GM12864 (cell line): ENCODE measurements around the gene ADCK2.
"Not testable (repeated sequence)": the region's sequence is repeated elsewhere in the genome, so short reads cannot be mapped to it uniquely, and the experiment has no call there.

ENCODE experiments used
- DNase-seq: peaks from one replicate; pipeline ENCODE4 v3.0.0-alpha.2; 2011; ENCODE audit warnings: low read depth
- H3K4me3 ChIP-seq: 2 replicates; pipeline ENCODE4 v1.5.1; 2011; ENCODE audit warnings: mild to moderate bottlenecking, low read depth, low read length, control low read depth
- CTCF ChIP-seq: IDR thresholded peaks from 2 replicates; pipeline ENCODE4 v1.5.1; 2011; ENCODE audit warnings: low read depth, mild to moderate bottlenecking, moderate library complexity, low read length, control low read depth, inconsistent platforms; ENCODE audit errors: missing control alignments

ADCK2 gene

GRCh38 chr7:140672382-140673062 lies at the start of gene ADCK2:
TSS of gene ADCK2 (plus strand) at chr7:140672945. CDS start at chr7:140673331, 386 bp downstream.
- DNase-seq = no peak
- TF ChIP-seq CTCF = no peak
- H3K4me3 ChIP-seq = peak within 1 kb of the TSS; percentile 66

GRCh38 chr7:140623980-140624379 lies 48.8 kb upstream of the ADCK2 start:
- no peak for DNase-seq
- TF ChIP-seq CTCF = no peak
- no peak overlapping the region for H3K4me3 ChIP-seq

- no peak overlapping the region for H3K4me3 ChIP-seq
- no peak for TF ChIP-seq CTCF
- no peak for DNase-seq
These were observed 48.2 kb upstream of the ADCK2 start for GRCh38 chr7:140624392-140625191.

- DNase-seq = not testable (repeated sequence)
These were observed 47.6 kb upstream of the ADCK2 start for GRCh38 chr7:140625192-140625558.

GRCh38 chr7:140625908-140626868 lies 46.6 kb upstream of the ADCK2 start:
- no peak overlapping the region for H3K4me3 ChIP-seq
- no peak for DNase-seq
- no peak for TF ChIP-seq CTCF

More at GRCh38 chr7:140625192-140625558, 47.6 kb upstream of the ADCK2 start:
- H3K4me3 ChIP-seq = not testable (repeated sequence)

- H3K4me3 ChIP-seq = no peak overlapping the region
- no peak for DNase-seq
- TF ChIP-seq CTCF = no peak
These were observed 41.7 kb upstream of the ADCK2 start for GRCh38 chr7:140631021-140631420.

- no peak for TF ChIP-seq CTCF
- DNase-seq = no peak
- H3K4me3 ChIP-seq = no peak overlapping the region
These were observed 41.1 kb upstream of the ADCK2 start for GRCh38 chr7:140631602-140632001.
